IMR-90 (cell line): ENCODE data around the gene TMEM139. TPM values are rescaled to one million over a fixed set of nuclear protein-coding genes. Genes with fewer than 3 reads are reported as not detected.
A peak's percentile ranks its signal among the peaks of the same experiment; 100 is the strongest.

ENCODE experiments used
- ATAC-seq: fragments of 200-7000 bp; cut with Tn5 transposase; 2 replicates; pipeline ENCODE4 v1.9.1; 2020; ENCODE audit warnings: low read depth, mild to moderate bottlenecking, moderate library complexity
- BruUV-seq: library from RNA; stranded (reverse); fragments of 400-500 nt; replicated peaks from 2 replicates; lab custom pipeline; 2021; lab: Mats Ljungman, UMichigan
- CTCF ChIA-PET: fragments of 300-600 bp; formaldehyde crosslinking; extraction: SDS; loops from one replicate; lab custom pipeline; 2021; ENCODE audit warnings: antibody characterized with exemption; lab: Yijun Ruan, JAX
- POLR2A ChIA-PET: fragments of 300-600 bp; sonication (Branson Sonifier 250); formaldehyde crosslinking; loops from one replicate; lab custom pipeline; 2022; ENCODE audit warnings: antibody characterized with exemption; ENCODE audit not compliant: unreplicated experiment; lab: Charles Lee
- DNase-seq: peaks from one replicate; pipeline ENCODE4 v3.0.0; 2013
- H2AFZ ChIP-seq: replicated peaks from 2 replicates; pipeline ENCODE3; 2013; ENCODE audit warnings: low read length, mild to moderate bottlenecking; ENCODE audit not compliant: poor library complexity
- H2AK5ac ChIP-seq: 2 replicates; pipeline ENCODE4 v1.6.1; 2013; ENCODE audit warnings: low read depth, low read length, inconsistent platforms
- H2AK9ac ChIP-seq: replicated peaks from 2 replicates; pipeline ENCODE3; 2013; ENCODE audit warnings: mild to moderate bottlenecking, low read depth, low read length, moderate library complexity; ENCODE audit not compliant: poor library complexity
- H2BK120ac ChIP-seq: 2 replicates; pipeline ENCODE4 v1.6.1; 2013; ENCODE audit warnings: low read depth, low read length, inconsistent platforms
- H2BK15ac ChIP-seq: 3 replicates; pipeline ENCODE4 v1.6.1; 2013; ENCODE audit warnings: low read depth, low read length, inconsistent platforms
- H2BK20ac ChIP-seq: 2 replicates; pipeline ENCODE4 v1.6.1; 2013; ENCODE audit warnings: low read depth, mild to moderate bottlenecking, inconsistent platforms, low read length, moderate library complexity
- H2BK5ac ChIP-seq: 2 replicates; pipeline ENCODE4 v1.6.1; 2013; ENCODE audit warnings: mild to moderate bottlenecking, low read depth, low read length, inconsistent platforms; ENCODE audit not compliant: poor library complexity, severe bottlenecking
- H3K14ac ChIP-seq: replicated peaks from 2 replicates; pipeline ENCODE4 v1.6.1; 2013; ENCODE audit warnings: low read depth, low read length, inconsistent platforms
- H3K18ac ChIP-seq: 2 replicates; pipeline ENCODE4 v1.6.1; 2013; ENCODE audit warnings: low read depth, low read length, control low read depth
- H3K23ac ChIP-seq: 2 replicates; pipeline ENCODE4 v1.6.1; 2013; ENCODE audit warnings: low read depth, low read length, inconsistent platforms
- H3K27ac ChIP-seq: 2 replicates; pipeline ENCODE4 v1.5.1; 2013; ENCODE audit warnings: mild to moderate bottlenecking, control low read depth, low read length; ENCODE audit not compliant: insufficient read depth
- H3K27me3 ChIP-seq: 2 replicates; pipeline ENCODE4 v1.6.1; 2013; ENCODE audit warnings: low read length; ENCODE audit not compliant: control insufficient read depth, insufficient read depth
- H3K36me3 ChIP-seq: 2 replicates; pipeline ENCODE4 v1.6.1; 2013; ENCODE audit warnings: low read length, mixed read lengths; ENCODE audit not compliant: control insufficient read depth, insufficient read depth
- H3K4ac ChIP-seq: 2 replicates; pipeline ENCODE4 v1.6.1; 2013; ENCODE audit warnings: low read depth, low read length, inconsistent platforms
- H3K4me1 ChIP-seq: 2 replicates; pipeline ENCODE4 v1.6.1; 2013; ENCODE audit warnings: low read length, mixed read lengths; ENCODE audit not compliant: control insufficient read depth, insufficient read depth
- H3K4me2 ChIP-seq: 2 replicates; pipeline ENCODE4 v1.6.1; 2013; ENCODE audit warnings: low read depth, mild to moderate bottlenecking, control low read depth, low read length, moderate library complexity
- H3K4me3 ChIP-seq: 2 replicates; pipeline ENCODE4 v1.5.1; 2013; ENCODE audit warnings: low read depth, mild to moderate bottlenecking, control low read depth, low read length, moderate library complexity; ENCODE audit not compliant: insufficient read depth
- H3K56ac ChIP-seq: 2 replicates; pipeline ENCODE4 v1.6.1; 2013; ENCODE audit warnings: low read length, inconsistent platforms; ENCODE audit not compliant: insufficient read depth; ENCODE audit errors: extremely low read depth
- H3K79me1 ChIP-seq, 2 experiments: 2 replicates each; pipeline ENCODE4 v1.6.1; 2013; ENCODE audit warnings: low read length in 2 of 2, inconsistent platforms in 1 of 2, low read depth in 1 of 2
- H3K9ac ChIP-seq: 2 replicates; pipeline ENCODE4 v1.6.1; 2013; ENCODE audit warnings: low read depth, low read length, control low read depth
- H3K9me1 ChIP-seq: 2 replicates; pipeline ENCODE4 v1.6.1; 2013; ENCODE audit warnings: low read length, inconsistent platforms; ENCODE audit not compliant: insufficient read depth
- H3K9me3 ChIP-seq: 2 replicates; pipeline ENCODE4 v1.6.1; 2013; ENCODE audit warnings: low read length; ENCODE audit not compliant: control insufficient read depth, insufficient read depth
- H4K20me1 ChIP-seq: 2 replicates; pipeline ENCODE4 v1.6.1; 2013; ENCODE audit warnings: low read length, inconsistent platforms; ENCODE audit not compliant: insufficient read depth
- H4K5ac ChIP-seq: 2 replicates; pipeline ENCODE4 v1.6.1; 2013; ENCODE audit warnings: mild to moderate bottlenecking, low read depth, low read length, control low read depth
- H4K8ac ChIP-seq, 2 experiments: 2 replicates each; pipeline ENCODE4 v1.6.1; 2013; ENCODE audit warnings: low read depth in 2 of 2, low read length in 2 of 2, control low read depth in 1 of 2, inconsistent platforms in 1 of 2
- H4K91ac ChIP-seq: 2 replicates; pipeline ENCODE4 v1.6.1; 2013; ENCODE audit warnings: low read depth, low read length, inconsistent platforms; ENCODE audit not compliant: insufficient read depth
- BHLHE40 ChIP-seq: fragments of 150-350 bp; IDR thresholded peaks from 2 replicates; pipeline ENCODE4 v1.6.1; 2016; ENCODE audit warnings: mild to moderate bottlenecking, low read depth, low read length
- CEBPB ChIP-seq: IDR thresholded peaks from 2 replicates; pipeline ENCODE4 v1.6.1; 2012; ENCODE audit warnings: low read depth, low read length, improper control_type of control experiment
- CHD1 ChIP-seq: IDR thresholded peaks from 2 replicates; pipeline ENCODE4 v1.6.1; 2012; ENCODE audit warnings: low read depth, low read length, improper control_type of control experiment
- FOS ChIP-seq: fragments of 150-350 bp; IDR thresholded peaks from 2 replicates; pipeline ENCODE4 v1.6.1; 2016; ENCODE audit warnings: low read depth, low read length
- MAFK ChIP-seq: IDR thresholded peaks from 2 replicates; pipeline ENCODE4 v1.6.1; 2012; ENCODE audit warnings: low read depth, low read length, improper control_type of control experiment
- MAZ ChIP-seq: IDR thresholded peaks from 2 replicates; pipeline ENCODE4 v1.6.1; 2012; ENCODE audit warnings: low read depth, mild to moderate bottlenecking, low read length, improper control_type of control experiment, moderate library complexity, borderline replicate concordance
- MXI1 ChIP-seq: IDR thresholded peaks from 2 replicates; pipeline ENCODE4 v1.6.1; 2012; ENCODE audit warnings: low read depth, mild to moderate bottlenecking, low read length, moderate library complexity, borderline replicate concordance
- NFE2L2 ChIP-seq: fragments of 150-350 bp; IDR thresholded peaks from 2 replicates; pipeline ENCODE4 v1.6.1; 2016; ENCODE audit warnings: low read depth, mild to moderate bottlenecking, low read length
- POLR2A ChIP-seq: IDR thresholded peaks from 2 replicates; pipeline ENCODE4 v1.6.1; 2012; ENCODE audit warnings: mild to moderate bottlenecking, low read depth, low read length
- RAD21 ChIP-seq: IDR thresholded peaks from 2 replicates; pipeline ENCODE4 v1.6.1; 2012; ENCODE audit warnings: low read length, improper control_type of control experiment
- RCOR1 ChIP-seq: IDR thresholded peaks from 2 replicates; pipeline ENCODE4 v1.6.1; 2012; ENCODE audit warnings: mild to moderate bottlenecking, low read length, improper control_type of control experiment; ENCODE audit not compliant: insufficient replicate concordance
- RFX5 ChIP-seq: IDR thresholded peaks from 2 replicates; pipeline ENCODE4 v1.8.0; 2012; ENCODE audit warnings: low read depth, mild to moderate bottlenecking, low read length, moderate library complexity
- SMC3 ChIP-seq: fragments of 150-350 bp; IDR thresholded peaks from 2 replicates; pipeline ENCODE4 v1.6.1; 2016; ENCODE audit warnings: low read depth, mild to moderate bottlenecking, antibody characterized with exemption, low read length, moderate library complexity
- WGBS, 2 experiments: methylation state at CpG; one replicate each; pipeline versions ENCODE4 v1.1.5 to v1.1.7; 2013; ENCODE audit warnings: missing lambda C conversion rate in 2 of 2; ENCODE audit not compliant: insufficient read length in 1 of 2; ENCODE audit errors: extremely low coverage in 2 of 2; 5-methylcytosine and 5-hydroxymethylcytosine counted together
- dilution Hi-C: fragments of 300-500 bp; cut with HindIII; formaldehyde crosslinking; loops from one replicate; pipeline ENCODE4 v1.14.3; 2018; ENCODE audit warnings: low sequenced_read_pairs; ENCODE audit not compliant: unreplicated experiment
- in situ Hi-C: fragments of 300-500 bp; cut with MboI; formaldehyde crosslinking; loops from 3 replicates; pipeline ENCODE4 v1.14.3; 2019; ENCODE audit warnings: low sequenced_read_pairs, inconsistent platforms, mixed read lengths
- intact Hi-C: fragments of 100-400 bp; cut with micrococcal nuclease; formaldehyde crosslinking; loops from 2 replicates; pipeline ENCODE4 v1.10.0; 2022
- polyA plus RNA-seq, 3 experiments: library from polyadenylated mRNA; depleted of rRNA; stranded (reverse); fragments of >200 nt; gene quantifications; 2 replicates each; pipeline ENCODE4 v1.2.3, GENCODE V29; 2012; ENCODE audit warnings: low replicate concordance in 1 of 3
- total RNA-seq: library from RNA; depleted of rRNA; stranded (reverse); fragments of >200 nt; gene quantifications from 2 replicates; pipeline ENCODE4 v1.2.3, GENCODE V29; 2012
- TF ChIP-seq, protein P1 (sequence below): conservative IDR thresholded peaks from 2 replicates; pipeline ENCODE4 v1.5.1; 2012; ENCODE audit warnings: mild to moderate bottlenecking, low read depth, low read length, improper control_type of control experiment
- TF ChIP-seq, protein P2 (sequence below): fragments of 150-350 bp; IDR thresholded peaks from 2 replicates; pipeline ENCODE4 v1.6.1; 2016; ENCODE audit warnings: low read depth, mild to moderate bottlenecking, low read length, moderate library complexity, borderline replicate concordance
- TF ChIP-seq, protein P3 (sequence below): fragments of 150-350 bp; IDR thresholded peaks from 2 replicates; pipeline ENCODE4 v1.6.1; 2017; ENCODE audit warnings: mild to moderate bottlenecking, antibody characterized with exemption, low read length, low read depth

The TMEM139 gene
- total and polyA plus RNA-seq, 2 of the 4 experiments (the other 2 are of a cell fraction), result 0.07 TPM; not detected in 1

DNA sequence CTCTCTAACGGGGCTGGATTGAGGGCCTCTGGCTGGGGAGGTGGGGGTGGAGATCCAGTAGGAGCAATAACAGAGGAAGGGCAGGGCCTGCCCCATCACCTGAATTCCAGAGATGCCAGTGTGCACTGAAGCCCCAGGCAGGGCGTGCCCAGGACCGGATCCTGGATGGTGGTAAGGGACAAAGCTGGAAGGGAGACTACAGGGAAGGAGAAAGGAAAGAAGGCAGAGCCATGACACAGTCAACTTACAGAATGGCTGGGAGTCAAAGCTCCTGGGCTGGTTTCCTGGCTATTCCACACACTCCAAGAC lies 666 bp downstream of the TMEM139 start:
- no peak overlapping the region for H3K4me3 ChIP-seq
- H3K18ac ChIP-seq, result no peak overlapping the region
- no peak overlapping the region for H2AK5ac ChIP-seq
- dilution Hi-C loops (no loop called here), intact Hi-C loops (no loop called here), in situ Hi-C loops (no loop called here)
- H3K9me3 ChIP-seq, result no peaks in the 10 kb centered on the region
- H3K27me3 ChIP-seq, result no peaks in the 10 kb centered on the region
- no peak overlapping the region for H2BK15ac ChIP-seq
- TF ChIP-seq, protein P1, sequence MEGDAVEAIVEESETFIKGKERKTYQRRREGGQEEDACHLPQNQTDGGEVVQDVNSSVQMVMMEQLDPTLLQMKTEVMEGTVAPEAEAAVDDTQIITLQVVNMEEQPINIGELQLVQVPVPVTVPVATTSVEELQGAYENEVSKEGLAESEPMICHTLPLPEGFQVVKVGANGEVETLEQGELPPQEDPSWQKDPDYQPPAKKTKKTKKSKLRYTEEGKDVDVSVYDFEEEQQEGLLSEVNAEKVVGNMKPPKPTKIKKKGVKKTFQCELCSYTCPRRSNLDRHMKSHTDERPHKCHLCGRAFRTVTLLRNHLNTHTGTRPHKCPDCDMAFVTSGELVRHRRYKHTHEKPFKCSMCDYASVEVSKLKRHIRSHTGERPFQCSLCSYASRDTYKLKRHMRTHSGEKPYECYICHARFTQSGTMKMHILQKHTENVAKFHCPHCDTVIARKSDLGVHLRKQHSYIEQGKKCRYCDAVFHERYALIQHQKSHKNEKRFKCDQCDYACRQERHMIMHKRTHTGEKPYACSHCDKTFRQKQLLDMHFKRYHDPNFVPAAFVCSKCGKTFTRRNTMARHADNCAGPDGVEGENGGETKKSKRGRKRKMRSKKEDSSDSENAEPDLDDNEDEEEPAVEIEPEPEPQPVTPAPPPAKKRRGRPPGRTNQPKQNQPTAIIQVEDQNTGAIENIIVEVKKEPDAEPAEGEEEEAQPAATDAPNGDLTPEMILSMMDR, result no peak
- TF ChIP-seq, protein P2, sequence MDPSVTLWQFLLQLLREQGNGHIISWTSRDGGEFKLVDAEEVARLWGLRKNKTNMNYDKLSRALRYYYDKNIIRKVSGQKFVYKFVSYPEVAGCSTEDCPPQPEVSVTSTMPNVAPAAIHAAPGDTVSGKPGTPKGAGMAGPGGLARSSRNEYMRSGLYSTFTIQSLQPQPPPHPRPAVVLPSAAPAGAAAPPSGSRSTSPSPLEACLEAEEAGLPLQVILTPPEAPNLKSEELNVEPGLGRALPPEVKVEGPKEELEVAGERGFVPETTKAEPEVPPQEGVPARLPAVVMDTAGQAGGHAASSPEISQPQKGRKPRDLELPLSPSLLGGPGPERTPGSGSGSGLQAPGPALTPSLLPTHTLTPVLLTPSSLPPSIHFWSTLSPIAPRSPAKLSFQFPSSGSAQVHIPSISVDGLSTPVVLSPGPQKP, result no peak
- TF ChIP-seq RAD21, result no peak
- no peak for TF ChIP-seq RCOR1
- TF ChIP-seq NFE2L2, result no peak
- TF ChIP-seq, protein P3, sequence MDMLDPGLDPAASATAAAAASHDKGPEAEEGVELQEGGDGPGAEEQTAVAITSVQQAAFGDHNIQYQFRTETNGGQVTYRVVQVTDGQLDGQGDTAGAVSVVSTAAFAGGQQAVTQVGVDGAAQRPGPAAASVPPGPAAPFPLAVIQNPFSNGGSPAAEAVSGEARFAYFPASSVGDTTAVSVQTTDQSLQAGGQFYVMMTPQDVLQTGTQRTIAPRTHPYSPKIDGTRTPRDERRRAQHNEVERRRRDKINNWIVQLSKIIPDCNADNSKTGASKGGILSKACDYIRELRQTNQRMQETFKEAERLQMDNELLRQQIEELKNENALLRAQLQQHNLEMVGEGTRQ, result no peak
- no peak for TF ChIP-seq SMC3
- TF ChIP-seq FOS, result no peak
- TF ChIP-seq CEBPB, result no peak
- no peak for TF ChIP-seq BHLHE40
- no peak for TF ChIP-seq MXI1
- no peak for TF ChIP-seq POLR2A
- TF ChIP-seq CHD1, result no peak
- TF ChIP-seq MAZ, result no peak
- TF ChIP-seq MAFK, result no peak
- no peak for TF ChIP-seq RFX5
- ChIA-PET CTCF (interaction anchor here (0.7 kb wide), 1 partner anchor 14 kb away, joined by 3 read pairs; no protein-coding TSS in a partner anchor), POLR2A (no interaction called here)
- no peak overlapping the region for H3K14ac ChIP-seq
- DNase-seq (no peak), ATAC-seq (no peak)
- H2BK120ac ChIP-seq, result no peak overlapping the region
- no peak overlapping the region; the same call in 1 of the 2 replicates for H4K91ac ChIP-seq
- H2BK20ac ChIP-seq, result no peak overlapping the region
- no peak overlapping the region for H3K56ac ChIP-seq
- peak overlapping the region; percentile 66 for H2AFZ ChIP-seq
- H4K8ac ChIP-seq, result no peak overlapping the region
- BruUV-seq, result no TSS peak
- H3K4me2 ChIP-seq, result no peak overlapping the region
- H3K4me1 ChIP-seq, result peaks cover 3% of the 10 kb centered on the region; the same call in 1 of the 2 replicates
- H3K9me1 ChIP-seq, result peaks cover 1% of the 10 kb centered on the region; the same call in 1 of the 2 replicates
- 100% methylated on average over 1 of the region's 3 CpGs; no CpG with 5 or more reads in 1 of the 2 experiments for WGBS, 2 experiments
- no peak overlapping the region for H4K5ac ChIP-seq
- no peak overlapping the region for H3K9ac ChIP-seq
- H2BK5ac ChIP-seq, result no peak overlapping the region
- H3K27ac ChIP-seq, result no peak overlapping the region
- peak overlapping the region; percentile 48 for H2AK9ac ChIP-seq
- peaks cover 9% of the 10 kb centered on the region; the same call in 1 of the 2 replicates for H4K20me1 ChIP-seq
- H3K79me1 ChIP-seq, result peaks cover under 1 to 14% of the 10 kb centered on the region in 2 experiments; a peak in 2 of 4 replicates
- no peaks in the 10 kb centered on the region; the same call in 1 of the 2 replicates for H3K36me3 ChIP-seq
- no peak overlapping the region for H3K23ac ChIP-seq
- H3K4ac ChIP-seq, result no peak overlapping the region
